Spinal cord (tissue), 10 donors: ENCODE results near the gene CHODL. TPM values are rescaled to one million over a fixed set of nuclear protein-coding genes. Genes with fewer than 3 reads are reported as not detected.

Source experiments
- DNase-seq, 6 donors: peaks; one replicate each; pipeline versions ENCODE4 v3.0.0 to v3.0.0-alpha.2; 2013 to 2015; ENCODE audit warnings: low spot score in 6 of 6, low read depth in 4 of 6
- H3K27ac ChIP-seq: one replicate; pipeline ENCODE4 v1.5.1; 2013; ENCODE audit warnings: low read depth, low read length, control low read depth
- H3K27me3 ChIP-seq: one replicate; pipeline ENCODE4 v1.6.1; 2013; ENCODE audit warnings: low read length; ENCODE audit not compliant: control insufficient read depth, insufficient read depth
- H3K36me3 ChIP-seq: one replicate; pipeline ENCODE4 v1.6.1; 2013; ENCODE audit warnings: low read length; ENCODE audit not compliant: control insufficient read depth, insufficient read depth
- H3K4me1 ChIP-seq: one replicate; pipeline ENCODE4 v1.6.1; 2013; ENCODE audit warnings: low read length; ENCODE audit not compliant: control insufficient read depth, insufficient read depth
- H3K4me3 ChIP-seq: one replicate; pipeline ENCODE4 v1.5.1; 2013; ENCODE audit warnings: low read depth, low read length, control low read depth
- H3K9me3 ChIP-seq: one replicate; pipeline ENCODE4 v1.6.1; 2013; ENCODE audit warnings: low read length; ENCODE audit not compliant: control insufficient read depth, insufficient read depth
- WGBS: methylation state at CpG from one replicate; pipeline ENCODE4 v1.1.5; 2013; ENCODE audit warnings: missing lambda C conversion rate; ENCODE audit not compliant: insufficient coverage; 5-methylcytosine and 5-hydroxymethylcytosine counted together
- polyA plus RNA-seq, 2 donors: library from polyadenylated mRNA; unstranded; fragments of 120-200 nt; gene quantifications; one replicate each; pipeline ENCODE4 v1.2.1, GENCODE V29; 2013; ENCODE audit not compliant: insufficient read length in 2 of 2
- total RNA-seq, 2 donors: library from RNA; depleted of rRNA in 1 of 2; stranded (reverse); fragments of 120-200 nt in 1 of 2; fragments of >200 nt in 1 of 2; gene quantifications; one replicate each; pipeline versions ENCODE4 v1.2.3 to v1.2.4, GENCODE V29; 2013 to 2014
- donor health status: healthy.

Gene CHODL
- total and polyA plus RNA-seq, 4 donors, result 18.8 to 74.2 (median 32.8) TPM

DNA sequence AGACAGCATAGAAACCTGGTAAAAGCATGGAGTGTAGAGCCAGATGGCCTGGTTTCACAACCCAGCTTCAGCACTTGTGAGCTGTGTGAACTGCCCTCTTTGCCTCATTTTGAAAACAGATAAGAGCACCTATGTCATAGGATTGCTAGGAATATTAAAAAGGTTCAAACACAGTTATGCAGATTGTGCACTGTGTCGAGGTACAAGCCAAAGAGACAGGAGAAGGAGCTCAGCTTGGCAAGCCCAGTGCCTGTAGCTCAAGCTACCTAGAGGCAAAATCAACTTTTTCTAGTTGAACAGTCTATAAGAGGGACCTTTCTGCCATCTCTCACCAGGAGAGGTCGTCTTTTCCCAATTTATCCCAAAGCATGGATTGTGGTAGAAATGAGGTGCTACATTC, 5.0 kb downstream of the CHODL start:
- no peaks in the 10 kb centered on the region for H3K36me3 ChIP-seq
- H3K27ac ChIP-seq, result no peak overlapping the region
- WGBS, result 33% methylated on average over 1 of the region's 2 CpGs
- peaks cover 5% of the 10 kb centered on the region for H3K27me3 ChIP-seq
- DNase-seq, result no peak
- H3K9me3 ChIP-seq, result no peaks in the 10 kb centered on the region
- H3K4me1 ChIP-seq, result peaks cover 7% of the 10 kb centered on the region
- no peak overlapping the region for H3K4me3 ChIP-seq

DNA sequence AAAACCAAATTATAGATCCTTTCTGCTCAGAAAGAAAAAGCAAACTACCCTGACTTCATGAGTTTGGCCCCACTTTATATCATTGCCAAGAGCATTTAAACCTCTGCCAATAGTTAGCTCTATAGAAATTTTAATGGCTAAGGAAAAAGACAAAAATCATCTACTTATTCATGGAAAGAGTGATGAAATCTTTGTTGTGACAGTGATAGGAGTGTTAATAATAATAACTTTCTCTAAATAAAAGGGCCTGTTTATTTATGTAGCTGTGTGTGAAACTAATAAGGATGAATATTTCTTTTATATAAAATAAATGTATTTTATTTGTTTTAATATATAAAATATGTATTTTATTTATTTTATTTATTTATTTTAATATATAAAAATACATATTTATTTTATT, 6.4 kb downstream of the CHODL start:
- Histone ChIP-seq H3K36me3 (no peaks in the 10 kb centered on the region), H3K4me1 (no peaks in the 10 kb centered on the region), H3K27me3 (no peaks in the 10 kb centered on the region), H3K9me3 (no peaks in the 10 kb centered on the region), H3K4me3 (no peak overlapping the region), H3K27ac (no peak overlapping the region)
- DNase-seq, result no peak

DNA sequence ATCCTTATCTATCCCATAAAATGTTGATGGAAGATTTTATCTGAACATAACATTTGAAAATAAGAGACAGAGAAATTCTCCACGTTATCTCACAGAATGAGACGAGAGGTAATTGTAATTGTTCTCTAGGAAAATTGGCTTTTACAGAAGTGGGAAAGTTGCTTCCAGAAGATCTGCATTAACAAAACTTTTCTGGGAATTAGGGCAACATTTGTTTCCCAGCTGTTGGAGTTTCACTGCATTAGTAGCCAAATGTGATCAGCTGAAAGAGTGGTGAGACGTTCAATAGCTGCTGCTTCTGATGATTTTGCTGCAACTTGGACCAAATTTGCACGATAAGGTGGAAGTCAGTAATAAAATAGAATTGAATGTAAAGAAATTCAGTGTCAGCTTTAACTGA, 7.6 kb downstream of the CHODL start:
- Histone ChIP-seq H3K4me3 (no peak overlapping the region), H3K27me3 (no peaks in the 10 kb centered on the region), H3K36me3 (no peaks in the 10 kb centered on the region), H3K27ac (no peak overlapping the region), H3K4me1 (no peaks in the 10 kb centered on the region), H3K9me3 (no peaks in the 10 kb centered on the region)
- 67% methylated on average over 3 of the region's 4 CpGs for WGBS
- DNase-seq, result peak in 1 of 6 donors; percentile 32

DNA sequence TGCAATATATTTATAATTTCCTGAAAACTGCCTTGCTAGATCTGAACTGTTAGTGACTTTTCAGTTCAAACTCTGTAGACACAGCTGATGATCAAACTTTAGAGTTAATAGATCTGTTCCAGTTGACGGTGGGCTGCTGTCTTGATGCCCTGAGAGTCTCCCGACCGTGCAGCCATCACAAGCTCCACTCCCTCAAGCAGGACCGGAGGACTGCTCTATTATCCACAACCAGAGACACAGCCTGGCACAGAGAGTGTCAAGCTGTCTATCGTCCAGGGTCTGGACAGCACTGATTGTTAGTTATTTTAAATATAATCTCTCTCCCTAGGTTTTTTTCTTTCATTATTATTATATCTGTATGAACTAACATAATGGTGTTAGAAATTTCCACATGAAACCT, 8.0 kb downstream of the CHODL start:
- H3K27me3 ChIP-seq, result no peaks in the 10 kb centered on the region
- no peaks in the 10 kb centered on the region for H3K9me3 ChIP-seq
- WGBS, result no CpG with 5 or more reads among the region's 5 CpGs
- no peaks in the 10 kb centered on the region for H3K36me3 ChIP-seq
- H3K4me3 ChIP-seq, result no peak overlapping the region
- DNase-seq, result peak in 1 of 6 donors; percentile 17
- no peaks in the 10 kb centered on the region for H3K4me1 ChIP-seq
- H3K27ac ChIP-seq, result no peak overlapping the region

DNA sequence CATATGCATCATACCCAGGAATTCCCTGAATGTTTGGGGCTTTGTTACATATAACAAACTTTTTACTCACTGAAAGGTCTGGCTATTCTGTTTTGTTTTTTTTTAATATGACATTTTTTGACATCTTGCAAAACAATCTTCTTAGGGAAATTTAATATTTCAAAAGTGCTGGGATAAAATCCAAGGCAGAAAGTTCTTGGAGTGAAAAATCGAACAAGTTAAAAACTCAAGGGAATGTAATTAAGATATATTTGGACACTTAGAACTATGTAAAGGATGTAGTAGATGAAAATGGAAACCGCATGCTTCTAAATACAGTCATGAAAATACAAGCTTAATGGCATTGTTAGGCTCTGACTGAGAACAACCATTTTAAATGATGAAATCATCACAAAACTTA, 8.6 kb downstream of the CHODL start:
- no peak overlapping the region for H3K27ac ChIP-seq
- no peak overlapping the region for H3K4me3 ChIP-seq
- H3K27me3 ChIP-seq, result no peaks in the 10 kb centered on the region
- no peaks in the 10 kb centered on the region for H3K4me1 ChIP-seq
- H3K36me3 ChIP-seq, result no peaks in the 10 kb centered on the region
- DNase-seq, result no peak
- no peaks in the 10 kb centered on the region for H3K9me3 ChIP-seq
- WGBS, result 80% methylated on average over 1 of the region's 2 CpGs

DNA sequence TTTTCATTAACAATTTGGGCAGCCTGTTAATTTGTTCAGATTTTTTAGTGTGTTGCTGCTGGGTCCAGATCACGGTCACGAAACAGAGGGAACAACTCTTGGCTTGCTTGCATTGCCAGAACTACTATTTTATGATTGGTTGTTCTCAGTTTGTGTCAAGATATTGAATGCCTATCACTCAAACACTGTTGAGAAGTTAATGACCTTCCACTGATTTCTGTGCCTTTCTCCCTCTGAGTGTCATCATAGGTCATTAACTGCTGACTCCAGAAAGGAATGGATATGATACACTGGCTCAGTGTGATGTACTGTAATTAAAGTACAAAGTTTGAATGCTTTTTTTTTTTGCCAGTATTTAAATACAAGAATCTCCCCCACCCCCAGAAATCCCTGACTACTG, 9.2 kb downstream of the CHODL start:
- no peak for DNase-seq
- no peaks in the 10 kb centered on the region for H3K27me3 ChIP-seq
- H3K4me3 ChIP-seq, result no peak overlapping the region
- no peak overlapping the region for H3K27ac ChIP-seq
- WGBS, result no CpG with 5 or more reads among the region's 2 CpGs
- H3K36me3 ChIP-seq, result no peaks in the 10 kb centered on the region
- no peaks in the 10 kb centered on the region for H3K9me3 ChIP-seq
- no peaks in the 10 kb centered on the region for H3K4me1 ChIP-seq

DNA sequence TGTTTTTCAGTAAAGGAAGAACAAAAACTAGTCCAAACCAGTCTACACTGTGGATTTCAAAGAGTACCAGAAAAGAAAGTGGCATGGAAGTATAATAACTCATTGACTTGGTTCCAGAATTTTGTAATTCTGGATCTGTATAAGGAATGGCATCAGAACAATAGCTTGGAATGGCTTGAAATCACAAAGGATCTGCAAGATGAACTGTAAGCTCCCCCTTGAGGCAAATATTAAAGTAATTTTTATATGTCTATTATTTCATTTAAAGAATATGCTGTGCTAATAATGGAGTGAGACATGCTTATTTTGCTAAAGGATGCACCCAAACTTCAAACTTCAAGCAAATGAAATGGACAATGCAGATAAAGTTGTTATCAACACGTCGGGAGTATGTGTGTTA, 21.3 kb downstream of the CHODL start:
- no peak overlapping the region for H3K27ac ChIP-seq
- H3K27me3 ChIP-seq, result no peaks in the 10 kb centered on the region
- H3K4me1 ChIP-seq, result no peaks in the 10 kb centered on the region
- no peaks in the 10 kb centered on the region for H3K36me3 ChIP-seq
- DNase-seq, result no peak
- WGBS, result no CpG with 5 or more reads among the region's 2 CpGs
- no peaks in the 10 kb centered on the region for H3K9me3 ChIP-seq
- no peak overlapping the region for H3K4me3 ChIP-seq

DNA sequence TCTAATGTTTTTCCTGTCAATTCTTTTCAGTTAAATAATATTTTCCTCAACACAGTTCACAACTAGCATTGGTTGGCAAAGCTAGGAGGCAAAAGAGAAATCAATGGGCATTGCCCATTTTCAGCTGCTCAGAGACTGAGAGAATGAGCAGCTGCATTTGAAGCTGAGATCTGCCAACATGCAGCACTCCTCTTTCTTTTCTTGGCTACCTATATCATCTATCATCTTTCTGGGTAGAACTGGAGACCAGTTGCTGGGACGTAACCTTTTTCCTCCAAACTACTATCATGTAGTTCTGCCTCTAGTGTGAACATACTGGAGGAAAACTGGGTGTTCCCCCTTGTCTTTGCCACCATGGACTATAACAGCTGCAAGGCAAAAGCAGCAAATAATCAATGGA, 22.9 kb downstream of the CHODL start:
- WGBS, result no CpG with 5 or more reads among the region's 1 CpG
- Histone ChIP-seq H3K4me3 (no peak overlapping the region), H3K36me3 (no peaks in the 10 kb centered on the region), H3K9me3 (no peaks in the 10 kb centered on the region), H3K27me3 (no peaks in the 10 kb centered on the region), H3K4me1 (no peaks in the 10 kb centered on the region), H3K27ac (no peak overlapping the region)
- DNase-seq, result no peak

DNA sequence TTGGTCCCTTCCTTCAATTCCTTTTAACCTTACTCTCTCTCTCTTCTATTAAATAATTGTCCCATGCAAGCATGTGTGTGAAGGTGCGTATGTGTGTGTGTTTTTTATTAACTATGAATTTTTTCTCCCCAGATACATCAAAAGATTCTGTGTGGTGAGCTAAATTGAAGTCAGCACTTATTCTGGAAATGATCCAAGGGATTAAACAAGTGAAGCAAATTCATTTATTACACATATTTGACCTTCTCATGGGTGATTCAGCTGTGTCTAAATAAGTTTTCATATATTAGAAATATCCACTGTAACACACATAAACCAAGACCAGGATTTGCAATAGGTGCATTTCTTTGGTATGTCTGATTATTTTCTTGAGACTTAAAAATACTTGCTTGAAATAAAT, 24.3 kb downstream of the CHODL start:
- Histone ChIP-seq H3K27me3 (no peaks in the 10 kb centered on the region), H3K4me1 (no peaks in the 10 kb centered on the region), H3K36me3 (no peaks in the 10 kb centered on the region), H3K27ac (no peak overlapping the region), H3K4me3 (no peak overlapping the region), H3K9me3 (no peaks in the 10 kb centered on the region)
- no peak for DNase-seq
- no CpG with 5 or more reads among the region's 1 CpG for WGBS

DNA sequence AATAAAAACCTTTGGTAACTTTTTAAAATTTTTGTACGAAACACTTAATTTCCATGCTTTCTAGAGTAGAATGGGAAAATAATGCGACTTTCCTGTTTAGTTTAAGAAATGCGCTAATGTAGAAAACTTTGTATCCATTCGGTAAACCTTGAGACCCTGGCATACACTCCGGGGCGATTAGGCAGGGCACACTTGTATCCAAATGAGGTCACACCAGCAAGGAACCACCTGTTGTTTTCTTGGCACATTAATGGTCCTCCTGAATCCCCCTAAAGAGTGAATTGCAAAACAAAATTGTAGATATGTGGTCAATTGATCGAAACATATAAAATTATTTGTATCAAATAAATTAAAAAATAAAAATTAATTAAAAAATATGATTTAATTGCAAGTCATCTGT, 25.2 kb downstream of the CHODL start:
- 93% methylated on average over 2 of the region's 7 CpGs for WGBS
- Histone ChIP-seq H3K27ac (no peak overlapping the region), H3K4me1 (no peaks in the 10 kb centered on the region), H3K4me3 (no peak overlapping the region), H3K27me3 (no peaks in the 10 kb centered on the region), H3K9me3 (no peaks in the 10 kb centered on the region), H3K36me3 (no peaks in the 10 kb centered on the region)
- no peak for DNase-seq
